IMR-90 (cell line): ENCODE results near the gene SPTLC2. TPM values are rescaled to one million over a fixed set of nuclear protein-coding genes. Genes with fewer than 3 reads are reported as not detected.

ENCODE experiments used
- ATAC-seq: fragments of 200-7000 bp; cut with Tn5 transposase; 2 replicates; pipeline ENCODE4 v1.9.1; 2020; ENCODE audit warnings: low read depth, mild to moderate bottlenecking, moderate library complexity
- BruUV-seq: library from RNA; stranded (reverse); fragments of 400-500 nt; replicated peaks from 2 replicates; lab custom pipeline; 2021; lab: Mats Ljungman, UMichigan
- CTCF ChIA-PET: fragments of 300-600 bp; formaldehyde crosslinking; extraction: SDS; loops from one replicate; lab custom pipeline; 2021; ENCODE audit warnings: antibody characterized with exemption; lab: Yijun Ruan, JAX
- POLR2A ChIA-PET: fragments of 300-600 bp; sonication (Branson Sonifier 250); formaldehyde crosslinking; loops from one replicate; lab custom pipeline; 2022; ENCODE audit warnings: antibody characterized with exemption; ENCODE audit not compliant: unreplicated experiment; lab: Charles Lee
- DNase-seq: peaks from one replicate; pipeline ENCODE4 v3.0.0; 2013
- H2AFZ ChIP-seq: replicated peaks from 2 replicates; pipeline ENCODE3; 2013; ENCODE audit warnings: low read length, mild to moderate bottlenecking; ENCODE audit not compliant: poor library complexity
- H2AK5ac ChIP-seq: 2 replicates; pipeline ENCODE4 v1.6.1; 2013; ENCODE audit warnings: low read depth, low read length, inconsistent platforms
- H2AK9ac ChIP-seq: replicated peaks from 2 replicates; pipeline ENCODE3; 2013; ENCODE audit warnings: mild to moderate bottlenecking, low read depth, low read length, moderate library complexity; ENCODE audit not compliant: poor library complexity
- H2BK120ac ChIP-seq: 2 replicates; pipeline ENCODE4 v1.6.1; 2013; ENCODE audit warnings: low read depth, low read length, inconsistent platforms
- H2BK15ac ChIP-seq: 3 replicates; pipeline ENCODE4 v1.6.1; 2013; ENCODE audit warnings: low read depth, low read length, inconsistent platforms
- H2BK20ac ChIP-seq: 2 replicates; pipeline ENCODE4 v1.6.1; 2013; ENCODE audit warnings: low read depth, mild to moderate bottlenecking, inconsistent platforms, low read length, moderate library complexity
- H2BK5ac ChIP-seq: 2 replicates; pipeline ENCODE4 v1.6.1; 2013; ENCODE audit warnings: mild to moderate bottlenecking, low read depth, low read length, inconsistent platforms; ENCODE audit not compliant: poor library complexity, severe bottlenecking
- H3K14ac ChIP-seq: replicated peaks from 2 replicates; pipeline ENCODE4 v1.6.1; 2013; ENCODE audit warnings: low read depth, low read length, inconsistent platforms
- H3K18ac ChIP-seq: 2 replicates; pipeline ENCODE4 v1.6.1; 2013; ENCODE audit warnings: low read depth, low read length, control low read depth
- H3K23ac ChIP-seq: 2 replicates; pipeline ENCODE4 v1.6.1; 2013; ENCODE audit warnings: low read depth, low read length, inconsistent platforms
- H3K27ac ChIP-seq: 2 replicates; pipeline ENCODE4 v1.5.1; 2013; ENCODE audit warnings: mild to moderate bottlenecking, control low read depth, low read length; ENCODE audit not compliant: insufficient read depth
- H3K27me3 ChIP-seq: 2 replicates; pipeline ENCODE4 v1.6.1; 2013; ENCODE audit warnings: low read length; ENCODE audit not compliant: control insufficient read depth, insufficient read depth
- H3K36me3 ChIP-seq: 2 replicates; pipeline ENCODE4 v1.6.1; 2013; ENCODE audit warnings: low read length, mixed read lengths; ENCODE audit not compliant: control insufficient read depth, insufficient read depth
- H3K4ac ChIP-seq: 2 replicates; pipeline ENCODE4 v1.6.1; 2013; ENCODE audit warnings: low read depth, low read length, inconsistent platforms
- H3K4me1 ChIP-seq: 2 replicates; pipeline ENCODE4 v1.6.1; 2013; ENCODE audit warnings: low read length, mixed read lengths; ENCODE audit not compliant: control insufficient read depth, insufficient read depth
- H3K4me2 ChIP-seq: 2 replicates; pipeline ENCODE4 v1.6.1; 2013; ENCODE audit warnings: low read depth, mild to moderate bottlenecking, control low read depth, low read length, moderate library complexity
- H3K4me3 ChIP-seq: 2 replicates; pipeline ENCODE4 v1.5.1; 2013; ENCODE audit warnings: low read depth, mild to moderate bottlenecking, control low read depth, low read length, moderate library complexity; ENCODE audit not compliant: insufficient read depth
- H3K56ac ChIP-seq: 2 replicates; pipeline ENCODE4 v1.6.1; 2013; ENCODE audit warnings: low read length, inconsistent platforms; ENCODE audit not compliant: insufficient read depth; ENCODE audit errors: extremely low read depth
- H3K79me1 ChIP-seq, 2 experiments: 2 replicates each; pipeline ENCODE4 v1.6.1; 2013; ENCODE audit warnings: low read length in 2 of 2, inconsistent platforms in 1 of 2, low read depth in 1 of 2
- H3K9ac ChIP-seq: 2 replicates; pipeline ENCODE4 v1.6.1; 2013; ENCODE audit warnings: low read depth, low read length, control low read depth
- H3K9me1 ChIP-seq: 2 replicates; pipeline ENCODE4 v1.6.1; 2013; ENCODE audit warnings: low read length, inconsistent platforms; ENCODE audit not compliant: insufficient read depth
- H3K9me3 ChIP-seq: 2 replicates; pipeline ENCODE4 v1.6.1; 2013; ENCODE audit warnings: low read length; ENCODE audit not compliant: control insufficient read depth, insufficient read depth
- H4K20me1 ChIP-seq: 2 replicates; pipeline ENCODE4 v1.6.1; 2013; ENCODE audit warnings: low read length, inconsistent platforms; ENCODE audit not compliant: insufficient read depth
- H4K5ac ChIP-seq: 2 replicates; pipeline ENCODE4 v1.6.1; 2013; ENCODE audit warnings: mild to moderate bottlenecking, low read depth, low read length, control low read depth
- H4K8ac ChIP-seq, 2 experiments: 2 replicates each; pipeline ENCODE4 v1.6.1; 2013; ENCODE audit warnings: low read depth in 2 of 2, low read length in 2 of 2, control low read depth in 1 of 2, inconsistent platforms in 1 of 2
- H4K91ac ChIP-seq: 2 replicates; pipeline ENCODE4 v1.6.1; 2013; ENCODE audit warnings: low read depth, low read length, inconsistent platforms; ENCODE audit not compliant: insufficient read depth
- BHLHE40 ChIP-seq: fragments of 150-350 bp; IDR thresholded peaks from 2 replicates; pipeline ENCODE4 v1.6.1; 2016; ENCODE audit warnings: mild to moderate bottlenecking, low read depth, low read length
- CHD1 ChIP-seq: IDR thresholded peaks from 2 replicates; pipeline ENCODE4 v1.6.1; 2012; ENCODE audit warnings: low read depth, low read length, improper control_type of control experiment
- CTCF ChIP-seq: conservative IDR thresholded peaks from 2 replicates; pipeline ENCODE4 v1.5.1; 2012; ENCODE audit warnings: mild to moderate bottlenecking, low read depth, low read length, improper control_type of control experiment
- ELK1 ChIP-seq: fragments of 150-350 bp; IDR thresholded peaks from 2 replicates; pipeline ENCODE4 v1.6.1; 2016; ENCODE audit warnings: low read depth, mild to moderate bottlenecking, low read length, moderate library complexity, borderline replicate concordance
- FOS ChIP-seq: fragments of 150-350 bp; IDR thresholded peaks from 2 replicates; pipeline ENCODE4 v1.6.1; 2016; ENCODE audit warnings: low read depth, low read length
- MAFK ChIP-seq: IDR thresholded peaks from 2 replicates; pipeline ENCODE4 v1.6.1; 2012; ENCODE audit warnings: low read depth, low read length, improper control_type of control experiment
- MAZ ChIP-seq: IDR thresholded peaks from 2 replicates; pipeline ENCODE4 v1.6.1; 2012; ENCODE audit warnings: low read depth, mild to moderate bottlenecking, low read length, improper control_type of control experiment, moderate library complexity, borderline replicate concordance
- MXI1 ChIP-seq: IDR thresholded peaks from 2 replicates; pipeline ENCODE4 v1.6.1; 2012; ENCODE audit warnings: low read depth, mild to moderate bottlenecking, low read length, moderate library complexity, borderline replicate concordance
- NFE2L2 ChIP-seq: fragments of 150-350 bp; IDR thresholded peaks from 2 replicates; pipeline ENCODE4 v1.6.1; 2016; ENCODE audit warnings: low read depth, mild to moderate bottlenecking, low read length
- POLR2A ChIP-seq: IDR thresholded peaks from 2 replicates; pipeline ENCODE4 v1.6.1; 2012; ENCODE audit warnings: mild to moderate bottlenecking, low read depth, low read length
- RAD21 ChIP-seq: IDR thresholded peaks from 2 replicates; pipeline ENCODE4 v1.6.1; 2012; ENCODE audit warnings: low read length, improper control_type of control experiment
- RCOR1 ChIP-seq: IDR thresholded peaks from 2 replicates; pipeline ENCODE4 v1.6.1; 2012; ENCODE audit warnings: mild to moderate bottlenecking, low read length, improper control_type of control experiment; ENCODE audit not compliant: insufficient replicate concordance
- RFX5 ChIP-seq: IDR thresholded peaks from 2 replicates; pipeline ENCODE4 v1.8.0; 2012; ENCODE audit warnings: low read depth, mild to moderate bottlenecking, low read length, moderate library complexity
- SMC3 ChIP-seq: fragments of 150-350 bp; IDR thresholded peaks from 2 replicates; pipeline ENCODE4 v1.6.1; 2016; ENCODE audit warnings: low read depth, mild to moderate bottlenecking, antibody characterized with exemption, low read length, moderate library complexity
- USF2 ChIP-seq: fragments of 150-350 bp; IDR thresholded peaks from 2 replicates; pipeline ENCODE4 v1.6.1; 2017; ENCODE audit warnings: mild to moderate bottlenecking, antibody characterized with exemption, low read length, low read depth
- WGBS, 2 experiments: methylation state at CpG; one replicate each; pipeline versions ENCODE4 v1.1.5 to v1.1.7; 2013; ENCODE audit warnings: missing lambda C conversion rate in 2 of 2; ENCODE audit not compliant: insufficient read length in 1 of 2; ENCODE audit errors: extremely low coverage in 2 of 2; 5-methylcytosine and 5-hydroxymethylcytosine counted together
- dilution Hi-C: fragments of 300-500 bp; cut with HindIII; formaldehyde crosslinking; loops from one replicate; pipeline ENCODE4 v1.14.3; 2018; ENCODE audit warnings: low sequenced_read_pairs; ENCODE audit not compliant: unreplicated experiment
- in situ Hi-C: fragments of 300-500 bp; cut with MboI; formaldehyde crosslinking; loops from 3 replicates; pipeline ENCODE4 v1.14.3; 2019; ENCODE audit warnings: low sequenced_read_pairs, inconsistent platforms, mixed read lengths
- intact Hi-C: fragments of 100-400 bp; cut with micrococcal nuclease; formaldehyde crosslinking; loops from 2 replicates; pipeline ENCODE4 v1.10.0; 2022
- polyA plus RNA-seq, 3 experiments: library from polyadenylated mRNA; depleted of rRNA; stranded (reverse); fragments of >200 nt; gene quantifications; 2 replicates each; pipeline ENCODE4 v1.2.3, GENCODE V29; 2012; ENCODE audit warnings: low replicate concordance in 1 of 3
- total RNA-seq: library from RNA; depleted of rRNA; stranded (reverse); fragments of >200 nt; gene quantifications from 2 replicates; pipeline ENCODE4 v1.2.3, GENCODE V29; 2012

The SPTLC2 gene
- total and polyA plus RNA-seq, 2 of the 4 experiments (the other 2 are of a cell fraction) = 22.6 to 68.3 TPM

- no TSS peak for BruUV-seq
- WGBS, 2 experiments = 100% methylated on average over 1 of the region's 5 CpGs; no CpG with 5 or more reads in 1 of the 2 experiments
- H3K4ac ChIP-seq = no peak overlapping the region
- H2BK15ac ChIP-seq = no peak overlapping the region
- H3K14ac ChIP-seq = no peak overlapping the region
- no peak overlapping the region for H3K9ac ChIP-seq
- TF ChIP-seq MXI1 (no peak), RAD21 (no peak), CTCF (no peak), SMC3 (no peak), USF2 (no peak), FOS (no peak), BHLHE40 (no peak), MAFK (no peak), CHD1 (no peak), RCOR1 (no peak), ELK1 (no peak), RFX5 (no peak), MAZ (no peak), POLR2A (no peak), NFE2L2 (no peak)
- in situ Hi-C loops = loop anchor here (10.0 kb wide), 1 partner anchor 247 kb away; no protein-coding TSS in a partner anchor
- no peak overlapping the region for H3K4me2 ChIP-seq
- no peaks in the 10 kb centered on the region for H3K4me1 ChIP-seq
- peaks cover 36% of the 10 kb centered on the region for H3K36me3 ChIP-seq
- CTCF ChIA-PET = interaction anchor here (0.7 to 2.2 kb wide), 2 partner anchors 8 to 293 kb away, joined by 3 to 8 read pairs; partner anchors contain the start of gene SNW1
- H3K27me3 ChIP-seq = peaks cover 1% of the 10 kb centered on the region; the same call in 1 of the 2 replicates
- POLR2A ChIA-PET = interaction anchor here (0.6 to 0.7 kb wide), 2 partner anchors 72 to 1289 kb away, joined by 4 to 16 read pairs; no protein-coding TSS in a partner anchor
- no peak overlapping the region for H2BK120ac ChIP-seq
- no peak overlapping the region for H3K18ac ChIP-seq
- H2AFZ ChIP-seq = no peak overlapping the region
- no peak overlapping the region for H2BK5ac ChIP-seq
- H4K5ac ChIP-seq = no peak overlapping the region
- H4K20me1 ChIP-seq = no peaks in the 10 kb centered on the region
- H3K23ac ChIP-seq = no peak overlapping the region
- no peak for ATAC-seq
- intact Hi-C loops = no loop called here
- no peak overlapping the region for H2AK9ac ChIP-seq
- H3K9me1 ChIP-seq = no peaks in the 10 kb centered on the region; the same call in 1 of the 2 replicates
- no peak overlapping the region for H3K27ac ChIP-seq
- DNase-seq = no peak
- no peak overlapping the region for H4K8ac ChIP-seq
- no peak overlapping the region for H3K56ac ChIP-seq
- no peak overlapping the region for H2AK5ac ChIP-seq
- no peaks in the 10 kb centered on the region for H3K9me3 ChIP-seq
- H4K91ac ChIP-seq = no peak overlapping the region
- H2BK20ac ChIP-seq = no peak overlapping the region
- no peak overlapping the region for H3K4me3 ChIP-seq
- dilution Hi-C loops = no loop called here
- H3K79me1 ChIP-seq = 0 out of 4 replicates have a peak, but pooled peaks cover 0 to 7% of the 10 kb centered on the region in 2 experiments
These were observed 148.6 kb downstream of the SPTLC2 start for GRCh38 chr14:77467801-77468200.
